HepG2 (cell line): ENCODE measurements around the gene SLC19A3.
"Not testable (repeated sequence)": the region's sequence is repeated elsewhere in the genome, so short reads cannot be mapped to it uniquely, and the experiment has no call there.

ENCODE experiments used
- LRRFIP1 ChIP-seq: sonication (generic); formaldehyde crosslinking; conservative IDR thresholded peaks from 2 replicates; pipeline ENCODE4 v1.4.0; 2020; ENCODE audit warnings: missing genetic modification reagents
- SETDB1 ChIP-seq: sonication (generic); formaldehyde crosslinking; IDR thresholded peaks from 2 replicates; pipeline ENCODE4 v1.5.1; 2020; ENCODE audit warnings: missing genetic modification reagents, mild to moderate bottlenecking, borderline replicate concordance
- ZNF597 ChIP-seq: sonication (generic); formaldehyde crosslinking; IDR thresholded peaks from 2 replicates; pipeline ENCODE4 v1.5.0; 2020; ENCODE audit warnings: missing genetic modification reagents

- TF ChIP-seq ZNF597 (CRISPR knock-in tag); SETDB1 (CRISPR knock-in tag); LRRFIP1: not testable (repeated sequence)
Measured at GRCh38 chr2:227740705-227741104, 22.9 kb upstream of the SLC19A3 start.
